Fibroblast of villous mesenchyme (primary cell): Measurements from ENCODE around the gene TMEFF1. TPM values are rescaled to one million over a fixed set of nuclear protein-coding genes. Genes with fewer than 3 reads are reported as not detected.

ENCODE experiments used
- DNase-seq: peaks from one replicate; pipeline ENCODE4 v3.0.0-alpha.2; 2010; ENCODE audit warnings: low read depth
- H3K4me3 ChIP-seq: 2 replicates; pipeline ENCODE4 v1.5.1; 2011; ENCODE audit warnings: low read depth, mild to moderate bottlenecking, low read length
- CTCF ChIP-seq: IDR thresholded peaks from 2 replicates; pipeline ENCODE4 v1.5.1; 2012; ENCODE audit warnings: low read depth, mild to moderate bottlenecking, low read length; ENCODE audit not compliant: insufficient read depth
- total RNA-seq: library from RNA; depleted of rRNA; stranded (reverse); fragments of >200 nt; gene quantifications from 2 replicates; pipeline ENCODE4 v1.2.3, GENCODE V29; 2012

TMEFF1 gene
- total RNA-seq, 1 donor, result 0.43 TPM

- no peak for TF ChIP-seq CTCF
- no peak overlapping the region for H3K4me3 ChIP-seq
- DNase-seq, result no peak
Measured at GRCh38 chr9:100597236-100597635, 124.3 kb downstream of the TMEFF1 start.

- DNase-seq, result peak; percentile 69
- TF ChIP-seq CTCF, result no peak
- peak overlapping the region; percentile 62 for H3K4me3 ChIP-seq
Measured at GRCh38 chr9:100598641-100599145, 125.7 kb downstream of the TMEFF1 start.

GRCh38 chr9:100600521-100601079 is 127.7 kb downstream of the TMEFF1 start:
- H3K4me3 ChIP-seq, result no peak overlapping the region
- DNase-seq, result no peak
- TF ChIP-seq CTCF, result no peak

GRCh38 chr9:100601216-100601615 is 128.3 kb downstream of the TMEFF1 start:
- DNase-seq, result peak; percentile 60

GRCh38 chr9:100602342-100602801 is 129.4 kb downstream of the TMEFF1 start:
- H3K4me3 ChIP-seq, result no peak overlapping the region
- TF ChIP-seq CTCF, result peak; percentile 67
- DNase-seq, result peak; percentile 58

More at GRCh38 chr9:100601216-100601615, 128.3 kb downstream of the TMEFF1 start:
- peak; percentile 87 for TF ChIP-seq CTCF
- no peak overlapping the region for H3K4me3 ChIP-seq

- TF ChIP-seq CTCF, result no peak
- H3K4me3 ChIP-seq, result no peak overlapping the region
- no peak for DNase-seq
Measured at GRCh38 chr9:100605405-100605804, 132.5 kb downstream of the TMEFF1 start.

- no peak for DNase-seq
- TF ChIP-seq CTCF, result no peak
- no peak overlapping the region for H3K4me3 ChIP-seq
Measured at GRCh38 chr9:100619194-100619593, 146.2 kb downstream of the TMEFF1 start.
